OCI-LY7 (cell line): Measurements from ENCODE around the gene SLC4A5. TPM values are rescaled to one million over a fixed set of nuclear protein-coding genes. Genes with fewer than 3 reads are reported as not detected.

Experiments used
- BruUV-seq: library from RNA; stranded (reverse); fragments of 400-500 nt; replicated peaks from 2 replicates; lab custom pipeline; 2021; lab: Mats Ljungman, UMichigan
- CTCF ChIA-PET: fragments of 300-600 bp; sonication (Branson Sonifier 250); formaldehyde crosslinking; loops from one replicate; lab custom pipeline; 2022; ENCODE audit warnings: antibody characterized with exemption; ENCODE audit not compliant: unreplicated experiment; lab: Charles Lee
- POLR2A ChIA-PET: fragments of 300-600 bp; sonication (Branson Sonifier 250); formaldehyde crosslinking; loops from one replicate; lab custom pipeline; 2022; ENCODE audit warnings: antibody characterized with exemption; lab: Charles Lee
- DNase-seq: peaks from one replicate; pipeline ENCODE4 v3.0.0-alpha.2; 2015; ENCODE audit warnings: low spot score
- H2AFZ ChIP-seq: fragments of 200-600 bp; sonication (generic), shearing (Covaris generic); 2 replicates; pipeline ENCODE4 v1.6.1; 2014; ENCODE audit warnings: mild to moderate bottlenecking, antibody characterized with exemption, low read length, moderate library complexity
- H3K27ac ChIP-seq: fragments of 200-600 bp; sonication (generic); 2 replicates; pipeline ENCODE4 v1.5.1; 2014; ENCODE audit warnings: mixed run types, low read depth, mild to moderate bottlenecking, moderate library complexity, low read length, inconsistent platforms; ENCODE audit not compliant: poor library complexity, severe bottlenecking
- H3K36me3 ChIP-seq: fragments of 200-600 bp; sonication (generic); 2 replicates; pipeline ENCODE4 v1.6.1; 2014; ENCODE audit warnings: mild to moderate bottlenecking, antibody characterized with exemption, low read length, moderate library complexity, mixed read lengths; ENCODE audit not compliant: insufficient read depth
- H3K4me1 ChIP-seq: fragments of 200-600 bp; sonication (generic); 2 replicates; pipeline ENCODE4 v1.5.1; 2014; ENCODE audit warnings: mild to moderate bottlenecking, low read length; ENCODE audit not compliant: insufficient read depth, poor library complexity, severe bottlenecking
- H3K4me2 ChIP-seq: fragments of 200-600 bp; sonication (generic); 2 replicates; pipeline ENCODE4 v1.6.1; 2014; ENCODE audit warnings: mild to moderate bottlenecking, low read length
- H3K4me3 ChIP-seq: fragments of 200-600 bp; sonication (generic); 2 replicates; pipeline ENCODE4 v1.5.1; 2014; ENCODE audit warnings: mild to moderate bottlenecking, low read depth, low read length; ENCODE audit not compliant: poor library complexity, severe bottlenecking
- H3K79me2 ChIP-seq: fragments of 200-600 bp; sonication (generic); 2 replicates; pipeline ENCODE4 v1.6.1; 2016; ENCODE audit warnings: low read depth, mild to moderate bottlenecking, low read length, moderate library complexity, mixed read lengths; ENCODE audit not compliant: insufficient read depth
- H3K9me2 ChIP-seq: fragments of 200-600 bp; sonication (generic); 2 replicates; pipeline ENCODE4 v1.6.1; 2016; ENCODE audit warnings: mild to moderate bottlenecking, low read length, mixed read lengths; ENCODE audit not compliant: insufficient read depth
- H3K9me3 ChIP-seq: fragments of 200-600 bp; sonication (generic); 2 replicates; pipeline ENCODE4 v1.6.1; 2014; ENCODE audit warnings: mild to moderate bottlenecking, mixed run types, low read length, mixed read lengths
- H4K20me1 ChIP-seq: fragments of 200-600 bp; sonication (generic); 2 replicates; pipeline ENCODE4 v1.6.1; 2014; ENCODE audit warnings: mild to moderate bottlenecking, antibody characterized with exemption, low read length, moderate library complexity, mixed read lengths; ENCODE audit not compliant: insufficient read depth
- EZH2phosphoT487 ChIP-seq: fragments of 200-600 bp; sonication (generic); IDR thresholded peaks from 2 replicates; pipeline ENCODE4 v1.6.1; 2018; ENCODE audit warnings: low read depth, borderline replicate concordance, mild to moderate bottlenecking, mixed run types, antibody characterized with exemption, low read length, moderate library complexity, mixed read lengths
- intact Hi-C: fragments of 100-400 bp; cut with micrococcal nuclease; formaldehyde crosslinking; loops from one replicate; pipeline ENCODE4 v1.10.0; 2022; ENCODE audit not compliant: unreplicated experiment
- total RNA-seq, 2 experiments: library from RNA; depleted of rRNA in 1 of 2; stranded (reverse); fragments of >200 nt in 1 of 2; shearing (Covaris generic) in 1 of 2; gene quantifications; 2 replicates each; pipeline ENCODE4 v1.2.3, GENCODE V29; 2014 to 2022
- TF ChIP-seq, protein P1 (sequence below): fragments of 200-600 bp; sonication (generic); conservative IDR thresholded peaks from 2 replicates; pipeline ENCODE4 v1.5.1; 2014; ENCODE audit warnings: mild to moderate bottlenecking, antibody characterized with exemption, low read length, moderate library complexity, mixed read lengths

Gene SLC4A5
- total RNA-seq, 2 experiments from 2014 or later, result 1.2 to 7.0 TPM

DNA sequence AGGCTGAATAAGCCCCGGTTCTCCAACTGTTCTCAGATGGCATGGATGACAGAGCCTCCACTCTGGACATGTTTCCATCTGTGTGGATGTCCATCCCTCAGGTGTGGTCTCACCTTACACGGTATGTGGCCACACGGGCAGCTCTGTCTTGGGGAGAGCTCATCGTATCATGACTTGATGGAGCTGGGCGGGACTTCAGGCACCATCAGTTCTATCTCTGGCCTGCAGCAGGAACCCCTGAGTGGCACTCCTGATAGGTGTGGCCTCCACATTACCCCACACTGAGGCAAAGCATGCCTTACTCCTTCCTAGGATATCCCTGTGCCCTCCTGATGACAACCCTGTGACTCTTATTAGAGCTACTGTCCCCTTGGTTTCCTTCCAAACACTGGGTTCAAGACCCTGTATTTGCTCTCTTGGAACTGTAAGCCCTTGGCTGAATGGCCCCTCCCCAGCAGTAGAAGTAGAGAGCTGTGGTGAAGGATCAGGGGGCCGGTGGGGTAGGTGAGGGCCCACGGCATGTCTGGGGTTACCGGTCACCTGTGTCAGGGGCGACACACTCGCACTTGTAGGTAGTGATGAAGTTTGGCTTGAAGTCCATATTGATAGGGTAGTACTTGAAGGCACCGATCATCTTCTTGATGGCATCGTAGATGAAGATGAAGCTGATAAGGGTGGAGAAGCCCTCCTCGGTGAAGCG is 96.6 kb downstream of the SLC4A5 start:
- no TSS peak for BruUV-seq
- no peaks in the 10 kb centered on the region for H3K9me3 ChIP-seq
- CTCF ChIA-PET, result interaction anchor here (0.9 to 1.1 kb wide), 2 partner anchors 30 to 89 kb away, joined by 3 read pairs; no protein-coding TSS in a partner anchor
- no peak for DNase-seq
- no peak overlapping the region for H3K4me3 ChIP-seq
- H3K79me2 ChIP-seq, result no peaks in the 10 kb centered on the region
- TF ChIP-seq, protein P1, sequence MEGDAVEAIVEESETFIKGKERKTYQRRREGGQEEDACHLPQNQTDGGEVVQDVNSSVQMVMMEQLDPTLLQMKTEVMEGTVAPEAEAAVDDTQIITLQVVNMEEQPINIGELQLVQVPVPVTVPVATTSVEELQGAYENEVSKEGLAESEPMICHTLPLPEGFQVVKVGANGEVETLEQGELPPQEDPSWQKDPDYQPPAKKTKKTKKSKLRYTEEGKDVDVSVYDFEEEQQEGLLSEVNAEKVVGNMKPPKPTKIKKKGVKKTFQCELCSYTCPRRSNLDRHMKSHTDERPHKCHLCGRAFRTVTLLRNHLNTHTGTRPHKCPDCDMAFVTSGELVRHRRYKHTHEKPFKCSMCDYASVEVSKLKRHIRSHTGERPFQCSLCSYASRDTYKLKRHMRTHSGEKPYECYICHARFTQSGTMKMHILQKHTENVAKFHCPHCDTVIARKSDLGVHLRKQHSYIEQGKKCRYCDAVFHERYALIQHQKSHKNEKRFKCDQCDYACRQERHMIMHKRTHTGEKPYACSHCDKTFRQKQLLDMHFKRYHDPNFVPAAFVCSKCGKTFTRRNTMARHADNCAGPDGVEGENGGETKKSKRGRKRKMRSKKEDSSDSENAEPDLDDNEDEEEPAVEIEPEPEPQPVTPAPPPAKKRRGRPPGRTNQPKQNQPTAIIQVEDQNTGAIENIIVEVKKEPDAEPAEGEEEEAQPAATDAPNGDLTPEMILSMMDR, result no peak
- TF ChIP-seq EZH2phosphoT487, result no peak
- no peak overlapping the region for H3K4me2 ChIP-seq
- no peaks in the 10 kb centered on the region for H4K20me1 ChIP-seq
- no peak overlapping the region for H3K27ac ChIP-seq
- no peaks in the 10 kb centered on the region for H3K36me3 ChIP-seq
- intact Hi-C loops, result loop anchor here (5.0 kb wide), 1 partner anchor 341 kb away; no protein-coding TSS in a partner anchor
- H3K9me2 ChIP-seq, result no peaks in the 10 kb centered on the region
- no peak overlapping the region for H2AFZ ChIP-seq
- POLR2A ChIA-PET, result interaction anchor here (0.7 to 1.0 kb wide), 3 partner anchors 44 to 88 kb away, joined by 3 read pairs; no protein-coding TSS in a partner anchor
- H3K4me1 ChIP-seq, result no peaks in the 10 kb centered on the region

DNA sequence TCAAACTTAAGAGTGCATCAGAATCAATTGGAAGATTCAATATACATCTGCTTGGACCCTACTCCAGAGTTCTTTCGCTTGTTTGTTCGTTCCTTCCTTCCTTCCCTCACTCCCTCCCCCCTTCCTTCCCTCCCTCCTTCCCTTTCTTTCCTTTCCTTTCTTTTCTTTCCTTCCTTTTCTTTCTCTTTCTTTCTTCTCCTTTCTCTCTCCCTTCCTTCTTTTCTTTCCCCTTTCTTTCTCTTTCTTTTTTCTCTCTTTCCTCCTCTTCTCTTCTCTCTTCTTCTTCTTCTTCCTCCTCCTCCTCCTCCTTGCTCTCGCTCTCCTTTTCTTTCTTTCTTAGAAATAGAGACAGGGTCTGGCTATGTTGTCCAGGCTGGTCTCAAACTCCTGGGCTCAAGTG is 98.9 kb downstream of the SLC4A5 start:
- Histone ChIP-seq H3K4me3 (no peak overlapping the region), H3K9me3 (no peaks in the 10 kb centered on the region), H3K79me2 (no peaks in the 10 kb centered on the region), H3K9me2 (no peaks in the 10 kb centered on the region), H3K4me1 (no peaks in the 10 kb centered on the region), H3K4me2 (no peak overlapping the region), H4K20me1 (no peaks in the 10 kb centered on the region), H3K36me3 (no peaks in the 10 kb centered on the region), H3K27ac (no peak overlapping the region), H2AFZ (no peak overlapping the region)
- POLR2A ChIA-PET, result interaction anchor here (0.5 kb wide), 1 partner anchor 370 kb away, joined by 3 read pairs; no protein-coding TSS in a partner anchor
- CTCF ChIA-PET, result no interaction called here
- no TSS peak for BruUV-seq
- TF ChIP-seq, protein P1, result no peak
- no peak for TF ChIP-seq EZH2phosphoT487
- no peak for DNase-seq
- intact Hi-C loops, result no loop called here
